Liver (tissue), 9 donors: Measurements from ENCODE around the gene CD200R1. TPM values are rescaled to one million over a fixed set of nuclear protein-coding genes. Genes with fewer than 3 reads are reported as not detected.

Source experiments
- DNase-seq: peaks from one replicate; pipeline ENCODE4 v3.0.0-alpha.2; 2017; ENCODE audit warnings: low spot score
- H3K27ac ChIP-seq, 2 donors: one replicate each; pipeline ENCODE4 v1.7.0; 2013; ENCODE audit warnings: inconsistent platforms in 2 of 2, low read length in 2 of 2, control low read depth in 1 of 2, low read depth in 1 of 2, mild to moderate bottlenecking in 1 of 2
- H3K27me3 ChIP-seq, 4 donors: one replicate each; pipeline versions ENCODE4 v1.6.1 to v1.7.0; 2013; ENCODE audit warnings: low read length in 3 of 4, inconsistent platforms in 1 of 4, mild to moderate bottlenecking in 1 of 4, moderate library complexity in 1 of 4; ENCODE audit not compliant: control insufficient read depth in 4 of 4, insufficient read depth in 4 of 4
- H3K36me3 ChIP-seq, 4 donors: one replicate each; pipeline versions ENCODE4 v1.6.1 to v1.7.0; 2013; ENCODE audit warnings: low read length in 3 of 4, mild to moderate bottlenecking in 3 of 4, low read depth in 1 of 4, moderate library complexity in 1 of 4; ENCODE audit not compliant: control insufficient read depth in 4 of 4, insufficient read depth in 3 of 4
- H3K4me1 ChIP-seq, 4 donors: one replicate each; pipeline versions ENCODE4 v1.6.1 to v1.7.0; 2013; ENCODE audit warnings: low read length in 3 of 4, mild to moderate bottlenecking in 3 of 4, moderate library complexity in 1 of 4; ENCODE audit not compliant: control insufficient read depth in 4 of 4, insufficient read depth in 4 of 4
- H3K4me3 ChIP-seq, 3 donors: one replicate each; pipeline versions ENCODE4 v1.6.1 to v1.7.0; 2013; ENCODE audit warnings: low read length in 3 of 3, control low read depth in 1 of 3, low read depth in 1 of 3, mild to moderate bottlenecking in 1 of 3
- H3K9ac ChIP-seq, 2 donors: one replicate each; pipeline ENCODE4 v1.7.0; 2013; ENCODE audit warnings: low read length in 2 of 2, mild to moderate bottlenecking in 2 of 2, moderate library complexity in 2 of 2, control low read depth in 1 of 2, low read depth in 1 of 2
- H3K9me3 ChIP-seq, 4 donors: one replicate each; pipeline versions ENCODE4 v1.6.1 to v1.7.0; 2013; ENCODE audit warnings: low read length in 3 of 4; ENCODE audit not compliant: control insufficient read depth in 4 of 4
- ATF3 ChIP-seq: IDR thresholded peaks from 2 replicates; pipeline ENCODE4 v1.6.1; 2016; ENCODE audit warnings: antibody characterized with exemption
- CTCF ChIP-seq: fragments of 150-350 bp; IDR thresholded peaks from 2 replicates; pipeline ENCODE4 v1.5.1; 2017; ENCODE audit warnings: improper control_type of control experiment, low read depth, low read length; ENCODE audit not compliant: missing input control
- EGR1 ChIP-seq, 2 donors: IDR thresholded peaks; 2 replicates each; pipeline ENCODE4 v1.6.1; 2016 to 2018; ENCODE audit warnings: antibody characterized with exemption in 2 of 2, low read depth in 2 of 2
- FOXA1 ChIP-seq: IDR thresholded peaks from 2 replicates; pipeline ENCODE4 v1.6.1; 2016; ENCODE audit warnings: antibody characterized with exemption
- FOXA2 ChIP-seq: IDR thresholded peaks from 2 replicates; pipeline ENCODE4 v1.6.1; 2016; ENCODE audit warnings: antibody characterized with exemption
- GABPA ChIP-seq, 2 donors: IDR thresholded peaks in 1 of 2; conservative IDR thresholded peaks in 1 of 2; 2 replicates each; pipeline ENCODE4 v1.6.1; 2016; ENCODE audit warnings: antibody characterized with exemption in 2 of 2, mild to moderate bottlenecking in 1 of 2, moderate library complexity in 1 of 2
- HNF4A ChIP-seq, 2 donors: conservative IDR thresholded peaks; 2 replicates each; pipeline ENCODE4 v1.6.1; 2016; ENCODE audit warnings: antibody characterized with exemption in 2 of 2, mild to moderate bottlenecking in 2 of 2
- HNF4G ChIP-seq: IDR thresholded peaks from 2 replicates; pipeline ENCODE4 v1.6.1; 2016; ENCODE audit warnings: antibody characterized with exemption
- JUND ChIP-seq, 2 donors: IDR thresholded peaks; 2 replicates each; pipeline ENCODE4 v1.6.1; 2016; ENCODE audit warnings: antibody characterized with exemption in 2 of 2
- MAX ChIP-seq: IDR thresholded peaks from 2 replicates; pipeline ENCODE4 v1.6.1; 2016; ENCODE audit warnings: antibody characterized with exemption
- NR2F2 ChIP-seq: IDR thresholded peaks from 2 replicates; pipeline ENCODE4 v1.6.1; 2016; ENCODE audit warnings: antibody characterized with exemption
- RAD21 ChIP-seq, 2 donors: IDR thresholded peaks; 2 replicates each; pipeline ENCODE4 v1.6.1; 2016; ENCODE audit warnings: antibody characterized with exemption in 2 of 2, mild to moderate bottlenecking in 2 of 2
- REST ChIP-seq: IDR thresholded peaks from 2 replicates; pipeline ENCODE4 v1.6.1; 2016; ENCODE audit warnings: antibody characterized with exemption, mild to moderate bottlenecking
- RXRA ChIP-seq, 2 donors: IDR thresholded peaks; 2 replicates each; pipeline ENCODE4 v1.6.1; 2017 to 2018; ENCODE audit warnings: antibody characterized with exemption in 2 of 2, mild to moderate bottlenecking in 1 of 2
- SP1 ChIP-seq: IDR thresholded peaks from 2 replicates; pipeline ENCODE4 v1.6.1; 2018; ENCODE audit warnings: antibody characterized with exemption, mild to moderate bottlenecking
- TAF1 ChIP-seq: conservative IDR thresholded peaks from 2 replicates; pipeline ENCODE4 v1.6.1; 2016; ENCODE audit warnings: antibody characterized with exemption, mild to moderate bottlenecking
- YY1 ChIP-seq: IDR thresholded peaks from 2 replicates; pipeline ENCODE4 v1.6.1; 2016; ENCODE audit warnings: antibody characterized with exemption, mild to moderate bottlenecking
- ZBTB33 ChIP-seq: IDR thresholded peaks from 2 replicates; pipeline ENCODE4 v1.6.1; 2016; ENCODE audit warnings: antibody characterized with exemption
- WGBS: extraction: QIAGEN DNeasy Blood & Tissue Kit; methylation state at CpG from one replicate; pipeline ENCODE4 v1.1.7; 2013; 5-methylcytosine and 5-hydroxymethylcytosine counted together
- polyA plus RNA-seq, 2 donors: library from polyadenylated mRNA; stranded (reverse) in 1 of 2; unstranded in 1 of 2; fragments of 200-250 nt in 1 of 2; fragments of >200 nt in 1 of 2; fragmentation: Nextera tagmentation in 1 of 2; extraction: Ambion mirVana in 1 of 2; gene quantifications; one replicate each; pipeline versions ENCODE4 v1.2.1 to v1.2.3, GENCODE V29; 2013 to 2015
- total RNA-seq, 2 donors: library from RNA; depleted of rRNA; stranded (reverse); fragments of >200 nt; gene quantifications; one replicate each; pipeline ENCODE4 v1.2.3, GENCODE V29; 2014
- donor health status: healthy.
- donor health status: healthy.
- donor health status: healthy.
- donor health status: healthy.
- donor health status: healthy.

The CD200R1 gene
- total and polyA plus RNA-seq, 4 donors, result 0.40 to 5.4 (median 1.00) TPM

GRCh38 chr3:112984485-112984884 lies 9.6 kb upstream of the CD200R1 start:
- Histone ChIP-seq H3K27me3 (no peaks in the 10 kb centered on the region), H3K9me3 (no peaks in the 10 kb centered on the region), H3K4me3 (no peak overlapping the region), H3K4me1 (no peaks in the 10 kb centered on the region), H3K9ac (no peak overlapping the region), H3K27ac (no peak overlapping the region), H3K36me3 (no peaks in the 10 kb centered on the region)
- DNase-seq, result no peak
- WGBS, result 92% methylated on average over 2 of the region's 2 CpGs
- TF ChIP-seq RAD21 (IDR thresholded peaks at IDR 0.05) (no peak), JUND (IDR thresholded peaks at IDR 0.05) (no peak), FOXA1 (no peak), NR2F2 (no peak), SP1 (no peak), MAX (no peak), RXRA (IDR thresholded peaks at IDR 0.05) (no peak), FOXA2 (no peak), CTCF (no peak), HNF4A (conservative IDR thresholded peaks at IDR 0.05) (no peak), EGR1 (IDR thresholded peaks at IDR 0.05; ENCODE audit: low read depth in 2 of 2) (no peak), ATF3 (no peak), GABPA (IDR thresholded peaks at IDR 0.05 in 1 of 2, conservative IDR thresholded peaks at IDR 0.05 in 1 of 2) (no peak), TAF1 (no peak), REST (no peak), HNF4G (no peak), YY1 (no peak), ZBTB33 (no peak)

GRCh38 chr3:112982710-112983109 lies 7.8 kb upstream of the CD200R1 start:
- 36% methylated on average over 1 of the region's 1 CpG for WGBS
- H3K4me3 ChIP-seq, result no peak overlapping the region
- H3K36me3 ChIP-seq, result no peaks in the 10 kb centered on the region
- H3K4me1 ChIP-seq, result no peaks in the 10 kb centered on the region
- H3K27me3 ChIP-seq, result no peaks in the 10 kb centered on the region
- no peaks in the 10 kb centered on the region for H3K9me3 ChIP-seq
- H3K9ac ChIP-seq, result no peak overlapping the region
- DNase-seq, result no peak
- no peak overlapping the region for H3K27ac ChIP-seq
- TF ChIP-seq FOXA1 (no peak), SP1 (no peak), REST (no peak), CTCF (no peak), ATF3 (no peak), NR2F2 (no peak), TAF1 (no peak), YY1 (no peak), FOXA2 (no peak), GABPA (IDR thresholded peaks at IDR 0.05 in 1 of 2, conservative IDR thresholded peaks at IDR 0.05 in 1 of 2) (no peak), JUND (IDR thresholded peaks at IDR 0.05) (no peak)
